Left ventricle myocardium inferior (tissue), 1 donor: ENCODE results near the gene SRPRA. TPM values are rescaled to one million over a fixed set of nuclear protein-coding genes. Genes with fewer than 3 reads are reported as not detected.
"Not testable (repeated sequence)": the region's sequence is repeated elsewhere in the genome, so short reads cannot be mapped to it uniquely, and the experiment has no call there.

Source experiments
- DNase-seq: peaks from one replicate; pipeline ENCODE4 v3.0.0-alpha.2; 2020
- H3K27ac ChIP-seq: fragments of 200-600 bp; replicated peaks from 2 replicates; pipeline ENCODE4 v1.8.0; 2021
- H3K27me3 ChIP-seq: fragments of 200-600 bp; 2 replicates; pipeline ENCODE4 v1.8.0; 2021; ENCODE audit warnings: low read depth
- H3K36me3 ChIP-seq: fragments of 200-600 bp; 2 replicates; pipeline ENCODE4 v1.8.0; 2021
- H3K4me1 ChIP-seq: fragments of 200-600 bp; 2 replicates; pipeline ENCODE4 v1.8.0; 2021
- H3K4me3 ChIP-seq: fragments of 200-600 bp; 2 replicates; pipeline ENCODE4 v1.8.0; 2021; ENCODE audit warnings: mild to moderate bottlenecking, moderate library complexity
- H3K9me3 ChIP-seq: fragments of 200-600 bp; replicated peaks from 2 replicates; pipeline ENCODE4 v1.8.0; 2021
- CTCF ChIP-seq: fragments of 200-600 bp; IDR thresholded peaks from 2 replicates; pipeline ENCODE4 v1.8.0; 2021; ENCODE audit warnings: antibody characterized with exemption, mild to moderate bottlenecking, borderline replicate concordance
- intact Hi-C: fragments of 100-400 bp; cut with micrococcal nuclease; formaldehyde crosslinking; loops from one replicate; pipeline ENCODE4 v1.11.0; 2022
- total RNA-seq: library from RNA; stranded (reverse); fragmentation: NEBNext Ultra II Directional; extraction: Animal tissue kit (Norgen Biotek cat#: 25700); gene quantifications from one replicate; pipeline ENCODE4 v1.2.1, GENCODE V29; 2021
- donor health status: DM: no; HTN: yes; CAD: no; lungs with severe emphysema.

SRPRA gene
- total RNA-seq, 1 donor from 2014 or later, result 64.2 TPM

- no peak for TF ChIP-seq CTCF
- H3K27ac ChIP-seq, result no peak overlapping the region
- DNase-seq, result no peak
- H3K4me3 ChIP-seq, result no peak overlapping the region
- H3K9me3 ChIP-seq, result no peaks in the 10 kb centered on the region
- peaks cover 19% of the 10 kb centered on the region for H3K4me1 ChIP-seq
- intact Hi-C loops, result no loop called here
- H3K27me3 ChIP-seq, result no peaks in the 10 kb centered on the region
- H3K36me3 ChIP-seq, result peaks cover 24% of the 10 kb centered on the region
These were observed 44.3 kb upstream of the SRPRA start for GRCh38 chr11:126312961-126313360.

- Histone ChIP-seq H3K27ac (no peak overlapping the region), H3K36me3 (peaks cover 24% of the 10 kb centered on the region)
- DNase-seq, result no peak
These were observed 43.0 kb upstream of the SRPRA start for GRCh38 chr11:126311401-126312291.

GRCh38 chr11:126310992-126311310 is 42.3 kb upstream of the SRPRA start:
- H3K4me3 ChIP-seq, result no peak overlapping the region
- H3K9me3 ChIP-seq, result no peaks in the 10 kb centered on the region
- peaks cover 24% of the 10 kb centered on the region for H3K36me3 ChIP-seq
- no peak for DNase-seq
- H3K4me1 ChIP-seq, result peaks cover 8% of the 10 kb centered on the region
- no peaks in the 10 kb centered on the region for H3K27me3 ChIP-seq
- no peak for TF ChIP-seq CTCF
- intact Hi-C loops, result loop anchor here (2.0 kb wide), 1 partner anchor 170 kb away; no protein-coding TSS in a partner anchor
- no peak overlapping the region for H3K27ac ChIP-seq

More at GRCh38 chr11:126311401-126312291, 43.0 kb upstream of the SRPRA start:
- Histone ChIP-seq H3K4me1 (peaks cover 8% of the 10 kb centered on the region), H3K9me3 (no peaks in the 10 kb centered on the region), H3K27me3 (no peaks in the 10 kb centered on the region), H3K4me3 (no peak overlapping the region)
- intact Hi-C loops, result loop anchor here (2.0 kb wide), 1 partner anchor 169 kb away; no protein-coding TSS in a partner anchor
- no peak for TF ChIP-seq CTCF

GRCh38 chr11:126310200-126310991 is 41.7 kb upstream of the SRPRA start:
- Histone ChIP-seq H3K9me3 (no peaks in the 10 kb centered on the region), H3K4me3 (no peak overlapping the region), H3K36me3 (peaks cover 24% of the 10 kb centered on the region), H3K27me3 (no peaks in the 10 kb centered on the region), H3K4me1 (peaks cover 8% of the 10 kb centered on the region), H3K27ac (no peak overlapping the region)
- peak; percentile 92 for TF ChIP-seq CTCF
- peak; percentile 80 for DNase-seq
- intact Hi-C loops, result loop anchor here (2.0 kb wide), 1 partner anchor 170 kb away; no protein-coding TSS in a partner anchor

- intact Hi-C loops, H3K27me3 ChIP-seq, DNase-seq, H3K27ac ChIP-seq, H3K4me3 ChIP-seq, H3K9me3 ChIP-seq: not testable (repeated sequence)
- Histone ChIP-seq H3K4me1 (peaks cover 21% of the 10 kb centered on the region), H3K36me3 (peaks cover 20% of the 10 kb centered on the region)
These were observed 40.1 kb upstream of the SRPRA start for GRCh38 chr11:126308771-126309170.
